ENCODE data around the gene KAZALD1.

KAZALD1 gene

DNA sequence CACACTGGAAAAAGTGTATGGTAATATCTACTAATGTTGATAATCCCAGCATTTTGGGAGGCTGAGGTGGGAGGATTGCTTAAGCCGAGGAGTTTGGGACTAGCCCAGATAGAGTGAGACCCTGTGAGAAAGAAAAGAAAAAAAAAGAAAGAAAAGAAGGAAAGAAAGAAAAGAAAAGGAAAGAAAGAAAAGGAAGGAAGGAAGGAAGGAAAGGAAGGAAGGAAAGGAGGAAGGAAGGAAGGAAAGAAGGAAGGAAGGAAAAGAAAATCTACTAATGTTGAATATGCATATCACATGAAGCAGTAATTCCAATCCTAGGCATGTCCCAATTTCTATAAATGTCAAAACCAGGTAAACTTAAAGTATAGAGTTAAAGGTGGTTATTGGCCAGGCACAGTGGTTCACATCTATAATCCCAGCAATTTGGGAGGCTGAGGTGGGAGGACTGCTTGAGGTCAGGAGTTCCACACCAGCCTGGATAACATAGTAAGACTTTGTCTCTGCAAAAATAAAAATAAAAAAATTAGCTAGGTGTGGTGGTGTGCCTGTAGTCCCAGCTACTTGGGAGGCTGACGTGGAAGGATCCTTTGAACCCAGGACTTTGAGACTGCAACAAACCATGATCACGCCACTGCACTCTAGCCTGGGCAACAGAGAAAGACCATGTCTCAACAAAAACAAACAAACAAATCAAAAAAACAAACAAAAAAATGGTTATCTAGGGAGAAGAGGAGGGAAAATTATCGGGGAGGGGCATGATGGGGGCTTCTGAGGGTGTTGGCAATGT lies 5.2 kb upstream of the KAZALD1 start:
- no peak overlapping the region for H3K27ac Mint-ChIP-seq
- H3K9me3 Mint-ChIP-seq, result no peaks in the 10 kb centered on the region
- peaks cover 17% of the 10 kb centered on the region for H3K4me1 Mint-ChIP-seq
- TF ChIP-seq, protein P1, sequence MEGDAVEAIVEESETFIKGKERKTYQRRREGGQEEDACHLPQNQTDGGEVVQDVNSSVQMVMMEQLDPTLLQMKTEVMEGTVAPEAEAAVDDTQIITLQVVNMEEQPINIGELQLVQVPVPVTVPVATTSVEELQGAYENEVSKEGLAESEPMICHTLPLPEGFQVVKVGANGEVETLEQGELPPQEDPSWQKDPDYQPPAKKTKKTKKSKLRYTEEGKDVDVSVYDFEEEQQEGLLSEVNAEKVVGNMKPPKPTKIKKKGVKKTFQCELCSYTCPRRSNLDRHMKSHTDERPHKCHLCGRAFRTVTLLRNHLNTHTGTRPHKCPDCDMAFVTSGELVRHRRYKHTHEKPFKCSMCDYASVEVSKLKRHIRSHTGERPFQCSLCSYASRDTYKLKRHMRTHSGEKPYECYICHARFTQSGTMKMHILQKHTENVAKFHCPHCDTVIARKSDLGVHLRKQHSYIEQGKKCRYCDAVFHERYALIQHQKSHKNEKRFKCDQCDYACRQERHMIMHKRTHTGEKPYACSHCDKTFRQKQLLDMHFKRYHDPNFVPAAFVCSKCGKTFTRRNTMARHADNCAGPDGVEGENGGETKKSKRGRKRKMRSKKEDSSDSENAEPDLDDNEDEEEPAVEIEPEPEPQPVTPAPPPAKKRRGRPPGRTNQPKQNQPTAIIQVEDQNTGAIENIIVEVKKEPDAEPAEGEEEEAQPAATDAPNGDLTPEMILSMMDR (IDR thresholded peaks at IDR 0.05), result no peak
- no peak for DNase-seq
- peaks cover 10% of the 10 kb centered on the region for H3K36me3 Mint-ChIP-seq (ENCODE audit: low read depth)
- peaks cover 32% of the 10 kb centered on the region for H3K27me3 Mint-ChIP-seq (ENCODE audit: low read depth, poor library complexity)
- no peak overlapping the region for H3K4me3 Mint-ChIP-seq

DNA sequence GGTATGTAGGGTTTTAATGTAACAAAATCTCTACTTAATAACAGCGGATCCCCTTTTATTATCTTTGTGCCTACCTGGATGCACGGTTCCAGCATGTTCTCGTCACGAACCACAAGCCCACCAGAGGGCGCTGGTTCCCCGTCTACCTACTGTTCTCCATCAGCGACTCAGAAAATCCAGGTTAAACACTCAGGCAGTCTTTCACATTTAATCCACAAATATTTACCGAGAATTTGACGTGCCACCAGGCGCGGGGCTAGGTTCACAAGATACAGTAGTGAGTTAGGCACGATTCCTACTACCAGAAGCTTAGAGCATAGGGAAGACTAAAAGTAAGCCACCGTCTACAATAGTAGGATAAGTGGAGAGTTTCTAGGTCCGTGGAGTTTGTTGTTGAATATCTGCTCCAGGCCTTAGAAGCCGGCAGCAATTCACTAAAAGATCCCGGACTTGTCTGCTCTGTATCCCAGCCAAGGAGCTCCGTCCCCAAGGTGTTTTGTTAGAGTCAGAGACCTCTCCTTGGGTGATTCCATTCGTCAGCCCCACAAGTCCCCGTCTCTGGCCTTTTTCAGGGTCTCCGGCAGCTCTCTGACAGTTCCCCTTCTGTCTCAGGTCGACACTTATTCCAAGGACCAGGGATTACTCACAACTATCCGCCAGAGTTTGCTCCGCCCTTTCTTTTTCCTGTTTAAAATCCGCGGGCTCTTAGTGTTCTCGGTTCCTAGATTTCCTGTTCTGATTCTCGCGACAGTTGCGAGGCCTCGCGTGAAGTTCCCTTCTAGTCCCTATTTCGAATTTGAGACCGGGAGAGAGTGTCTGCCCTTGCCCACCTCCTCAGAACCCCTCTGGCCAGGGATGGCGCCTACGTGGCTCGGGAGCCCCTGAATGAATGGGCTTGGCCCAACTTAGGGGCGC lies 1.5 kb upstream of the KAZALD1 start:
- Mint-ChIP-seq H3K4me3 (peak overlapping the region; percentile 92), H3K36me3 (ENCODE audit: low read depth) (peaks cover 6% of the 10 kb centered on the region), H3K27me3 (ENCODE audit: low read depth, poor library complexity) (peaks cover 37% of the 10 kb centered on the region), H3K4me1 (peaks cover 49% of the 10 kb centered on the region), H3K27ac (peak overlapping the region; percentile 96), H3K9me3 (no peaks in the 10 kb centered on the region)
- peak; percentile 93 for DNase-seq
- TF ChIP-seq, protein P1 (IDR thresholded peaks at IDR 0.05), result peak; percentile 95

DNA sequence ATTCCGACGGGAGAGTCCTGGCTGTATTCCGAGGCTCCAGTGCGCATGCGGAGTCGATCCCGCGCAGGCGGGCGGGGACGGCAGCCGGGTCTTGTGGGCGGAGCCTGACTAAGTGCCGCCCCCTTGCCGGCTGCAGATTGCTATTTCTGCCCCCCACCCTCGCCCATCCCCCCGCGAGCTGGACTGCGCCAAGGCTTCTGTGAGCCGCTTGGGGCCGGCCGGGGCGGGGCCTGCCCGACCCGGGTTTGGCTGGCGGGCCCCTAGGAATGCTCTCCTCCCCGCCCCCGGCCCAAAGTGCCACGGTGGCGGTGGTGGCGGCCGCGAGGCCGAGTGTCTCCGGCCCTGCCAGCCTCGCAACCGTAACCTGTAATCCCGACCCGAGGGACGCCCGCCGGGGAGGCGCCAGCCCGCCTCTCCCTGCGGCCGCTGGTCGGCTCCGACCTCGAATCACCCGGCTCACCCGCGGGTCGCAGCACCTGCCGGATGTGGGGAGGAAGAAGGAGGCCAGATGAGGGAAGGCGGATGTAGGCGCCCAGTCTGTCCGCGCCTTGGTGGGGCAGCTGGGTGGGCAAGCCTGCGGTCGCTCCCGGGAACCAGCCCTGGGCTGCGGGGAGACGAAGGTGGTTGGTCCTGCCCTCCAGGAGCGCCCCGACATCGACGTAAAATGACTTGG lies 702 bp upstream of the KAZALD1 start:
- H3K27me3 Mint-ChIP-seq (ENCODE audit: low read depth, poor library complexity), result peaks cover 45% of the 10 kb centered on the region
- peak overlapping the region; percentile 96 for H3K27ac Mint-ChIP-seq
- peaks cover 4% of the 10 kb centered on the region for H3K36me3 Mint-ChIP-seq (ENCODE audit: low read depth)
- H3K4me3 Mint-ChIP-seq, result peak overlapping the region; percentile 92
- peaks cover 57% of the 10 kb centered on the region for H3K4me1 Mint-ChIP-seq
- DNase-seq, result peak; percentile 99
- no peaks in the 10 kb centered on the region for H3K9me3 Mint-ChIP-seq
- TF ChIP-seq, protein P1 (IDR thresholded peaks at IDR 0.05), result no peak

DNA sequence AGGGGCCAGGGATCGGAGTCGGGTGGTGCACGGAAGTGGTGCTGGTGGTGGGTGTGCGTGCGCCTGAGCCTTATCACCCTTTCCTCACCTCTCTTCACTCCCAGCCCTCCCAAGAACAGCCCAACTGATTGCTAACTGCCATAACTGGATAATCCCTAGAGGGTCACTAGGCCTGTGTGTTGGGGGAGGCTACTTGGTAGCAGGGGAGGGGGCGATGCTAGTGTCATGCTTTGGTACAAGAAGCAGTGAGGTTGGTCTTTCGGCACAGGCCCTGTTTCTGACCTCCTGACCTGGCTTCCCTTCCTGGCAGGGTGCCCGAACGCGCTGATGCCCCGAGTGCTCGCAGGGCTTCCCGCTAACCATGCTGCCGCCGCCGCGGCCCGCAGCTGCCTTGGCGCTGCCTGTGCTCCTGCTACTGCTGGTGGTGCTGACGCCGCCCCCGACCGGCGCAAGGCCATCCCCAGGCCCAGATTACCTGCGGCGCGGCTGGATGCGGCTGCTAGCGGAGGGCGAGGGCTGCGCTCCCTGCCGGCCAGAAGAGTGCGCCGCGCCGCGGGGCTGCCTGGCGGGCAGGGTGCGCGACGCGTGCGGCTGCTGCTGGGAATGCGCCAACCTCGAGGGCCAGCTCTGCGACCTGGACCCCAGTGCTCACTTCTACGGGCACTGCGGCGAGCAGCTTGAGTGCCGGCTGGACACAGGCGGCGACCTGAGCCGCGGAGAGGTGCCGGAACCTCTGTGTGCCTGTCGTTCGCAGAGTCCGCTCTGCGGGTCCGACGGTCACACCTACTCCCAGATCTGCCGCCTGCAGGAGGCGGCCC lies 652 bp downstream of the KAZALD1 start:
- Mint-ChIP-seq H3K36me3 (ENCODE audit: low read depth) (no peaks in the 10 kb centered on the region), H3K4me1 (peaks cover 61% of the 10 kb centered on the region), H3K9me3 (no peaks in the 10 kb centered on the region), H3K27me3 (ENCODE audit: low read depth, poor library complexity) (peaks cover 59% of the 10 kb centered on the region), H3K27ac (peak overlapping the region; percentile 96), H3K4me3 (peak overlapping the region; percentile 83)
- DNase-seq, result peak; percentile 86
- TF ChIP-seq, protein P1 (IDR thresholded peaks at IDR 0.05), result peak; percentile 52

DNA sequence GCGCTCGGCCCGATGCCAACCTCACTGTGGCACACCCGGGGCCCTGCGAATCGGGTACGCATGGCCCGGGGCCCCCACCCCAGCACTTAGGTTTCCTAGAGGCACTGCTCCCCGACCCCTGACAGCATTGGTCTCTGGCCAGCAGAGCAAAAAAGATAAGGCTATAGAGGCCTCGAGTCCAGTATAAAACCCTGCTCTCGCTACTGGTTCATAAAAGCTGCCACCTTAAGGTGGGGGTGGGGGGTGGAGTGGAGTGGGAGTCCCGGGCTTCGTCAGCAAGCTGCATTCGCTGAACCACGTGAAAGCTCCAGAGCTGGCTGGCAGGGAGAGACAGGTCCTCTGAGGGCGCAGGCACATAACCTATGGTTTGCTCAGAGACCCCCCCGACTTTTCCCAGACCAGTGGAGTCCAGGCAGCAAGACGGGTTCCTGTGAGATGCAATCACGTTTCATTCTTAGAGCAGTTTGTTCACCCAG lies 1.3 kb downstream of the KAZALD1 start:
- H3K4me3 Mint-ChIP-seq, result peak overlapping the region; percentile 63

More for the DNA sequence above, 1.3 kb downstream of the KAZALD1 start:
- peaks cover 64% of the 10 kb centered on the region for H3K27me3 Mint-ChIP-seq (ENCODE audit: low read depth, poor library complexity)
- no peak for DNase-seq
- H3K4me1 Mint-ChIP-seq, result peaks cover 63% of the 10 kb centered on the region
- no peaks in the 10 kb centered on the region for H3K9me3 Mint-ChIP-seq
- H3K36me3 Mint-ChIP-seq (ENCODE audit: low read depth), result no peaks in the 10 kb centered on the region
- H3K27ac Mint-ChIP-seq, result no peak overlapping the region
- TF ChIP-seq, protein P1 (IDR thresholded peaks at IDR 0.05), result no peak

Data from nephron progenitor cell (in vitro differentiated cells).